ENCODE results near the gene SMIM35.

SMIM35 gene

GRCh38 chr11:117996058-117996457 lies 90.7 kb downstream of the SMIM35 start:
- Histone ChIP-seq H3K27ac (replicated peaks) (no peak overlapping the region), H3K27me3 (ENCODE audit: insufficient read depth, poor library complexity, severe bottlenecking) (no peaks in the 10 kb centered on the region), H3K4me3 (replicated peaks; ENCODE audit: insufficient read depth, low read length) (no peak overlapping the region)
- DNase-seq (ENCODE audit: low read depth in 1 of 2, low spot score in 1 of 2) = no peak
- TF ChIP-seq GABPA (IDR thresholded peaks at IDR 0.05; ENCODE audit: low read depth) = no peak
- no peak for TF ChIP-seq POLR2AphosphoS5 (IDR thresholded peaks at IDR 0.05; ENCODE audit: low read depth)
- no peak for TF ChIP-seq SPI1 (IDR thresholded peaks at IDR 0.05; ENCODE audit: borderline replicate concordance, low read depth)
- no peak for TF ChIP-seq REST (IDR thresholded peaks at IDR 0.05; ENCODE audit: insufficient replicate concordance, low read depth)
- TF ChIP-seq CTCF (IDR thresholded peaks at IDR 0.05; ENCODE audit: insufficient read depth, low read length) = no peak

- H3K27ac ChIP-seq (replicated peaks) = no peak overlapping the region
- no peak for DNase-seq (ENCODE audit: low read depth in 1 of 2, low spot score in 1 of 2)
- H3K4me3 ChIP-seq (replicated peaks; ENCODE audit: insufficient read depth, low read length) = no peak overlapping the region
- TF ChIP-seq POLR2AphosphoS5 (IDR thresholded peaks at IDR 0.05; ENCODE audit: low read depth) (no peak), GABPA (IDR thresholded peaks at IDR 0.05; ENCODE audit: low read depth) (no peak), REST (IDR thresholded peaks at IDR 0.05; ENCODE audit: insufficient replicate concordance, low read depth) (no peak), CTCF (IDR thresholded peaks at IDR 0.05; ENCODE audit: insufficient read depth, low read length) (no peak), SPI1 (IDR thresholded peaks at IDR 0.05; ENCODE audit: borderline replicate concordance, low read depth) (no peak)
- H3K27me3 ChIP-seq (ENCODE audit: insufficient read depth, poor library complexity, severe bottlenecking) = no peaks in the 10 kb centered on the region
Observed at GRCh38 chr11:117995472-117995871, 91.3 kb downstream of the SMIM35 start.

GRCh38 chr11:117993988-117994745 lies 92.6 kb downstream of the SMIM35 start:
- no peak overlapping the region for H3K27ac ChIP-seq (replicated peaks)
- TF ChIP-seq GABPA (IDR thresholded peaks at IDR 0.05; ENCODE audit: low read depth) = no peak
- no peak for TF ChIP-seq CTCF (IDR thresholded peaks at IDR 0.05; ENCODE audit: insufficient read depth, low read length)
- no peak for TF ChIP-seq SPI1 (IDR thresholded peaks at IDR 0.05; ENCODE audit: borderline replicate concordance, low read depth)
- TF ChIP-seq POLR2AphosphoS5 (IDR thresholded peaks at IDR 0.05; ENCODE audit: low read depth) = no peak
- TF ChIP-seq REST (IDR thresholded peaks at IDR 0.05; ENCODE audit: insufficient replicate concordance, low read depth) = no peak
- peak in 1 of 2 experiments; percentile 70 for DNase-seq (ENCODE audit: low read depth in 1 of 2, low spot score in 1 of 2)
- H3K4me3 ChIP-seq (replicated peaks; ENCODE audit: insufficient read depth, low read length) = no peak overlapping the region
- H3K27me3 ChIP-seq (ENCODE audit: insufficient read depth, poor library complexity, severe bottlenecking) = no peaks in the 10 kb centered on the region

All from HL-60 (cell line).